ENCODE data around the gene MAST2.

GRCh38 chr1:46061146-46061545, 257.7 kb downstream of the MAST2 start:
- TF ChIP-seq CTCF (conservative IDR thresholded peaks at IDR 0.05; ENCODE audit: low read length): no peak
- TF ChIP-seq EZH2phosphoT487 (IDR thresholded peaks at IDR 0.05; ENCODE audit: borderline replicate concordance): no peak

Measured in Loucy (cell line).